GM12873 (cell line): Measurements from ENCODE around the gene SLC18A3.

Experiments used
- CTCF ChIP-seq: IDR thresholded peaks from 2 replicates; pipeline ENCODE4 v1.5.1; 2012; ENCODE audit warnings: low read depth, mild to moderate bottlenecking, moderate library complexity, low read length, control low read depth; ENCODE audit not compliant: insufficient read depth; ENCODE audit errors: missing control alignments

Gene SLC18A3

GRCh38 chr10:49587981-49588380 is 22.1 kb upstream of the SLC18A3 start:
- no peak for TF ChIP-seq CTCF

GRCh38 chr10:49592726-49593563 is 17.2 kb upstream of the SLC18A3 start:
- peak; percentile 97 for TF ChIP-seq CTCF

GRCh38 chr10:49593564-49593875 is 16.6 kb upstream of the SLC18A3 start:
- no peak for TF ChIP-seq CTCF

GRCh38 chr10:49593998-49594397 is 16.1 kb upstream of the SLC18A3 start:
- TF ChIP-seq CTCF, result no peak

GRCh38 chr10:49594594-49594993 is 15.5 kb upstream of the SLC18A3 start:
- peak; percentile 89 for TF ChIP-seq CTCF

- TF ChIP-seq CTCF, result no peak
Observed at GRCh38 chr10:49595003-49595712, 15.0 kb upstream of the SLC18A3 start.

GRCh38 chr10:49595713-49596492 is 14.2 kb upstream of the SLC18A3 start:
- no peak for TF ChIP-seq CTCF
